H1 (cell line): ENCODE results near the gene CEP89. TPM values are rescaled to one million over a fixed set of nuclear protein-coding genes. Genes with fewer than 3 reads are reported as not detected.

ENCODE experiments used
- BCL11A ChIP-seq, 2 experiments: IDR thresholded peaks; one replicate each; pipeline ENCODE4 v1.6.1; 2011; ENCODE audit warnings: low read depth in 2 of 2, low read length in 2 of 2, mild to moderate bottlenecking in 2 of 2
- CHD7 ChIP-seq: fragments of 300-600 bp; sonication (generic); IDR thresholded peaks from 2 replicates; pipeline ENCODE4 v1.7.1; 2012; ENCODE audit warnings: low read length, moderate library complexity, mild to moderate bottlenecking, inconsistent platforms; ENCODE audit not compliant: insufficient replicate concordance
- PHF8 ChIP-seq: fragments of 200-600 bp; sonication (generic); conservative IDR thresholded peaks from 2 replicates; pipeline ENCODE4 v1.7.1; 2012; ENCODE audit warnings: low read depth, mild to moderate bottlenecking, inconsistent platforms, low read length, moderate library complexity
- SRF ChIP-seq: IDR thresholded peaks from 2 replicates; pipeline ENCODE4 v1.6.1; 2011; ENCODE audit warnings: mild to moderate bottlenecking, low read depth, low read length, moderate library complexity
- ZNF274 ChIP-seq: IDR thresholded peaks from 2 replicates; pipeline ENCODE4 v1.7.0; 2012; ENCODE audit warnings: low read length, borderline replicate concordance; ENCODE audit errors: extremely low read depth
- polyA plus RNA-seq, 7 experiments: library from polyadenylated mRNA; depleted of rRNA in 3 of 7; stranded (reverse) in 5 of 7; unstranded in 2 of 7; fragments of >200 nt in 5 of 7; fragments of 200-250 nt in 2 of 7; gene quantifications; 1 replicate in 5 of 7; 2 replicates in 1 of 7; 4 replicates in 1 of 7; pipeline versions ENCODE4 v1.2.1 to v1.2.3, GENCODE V29; 2011 to 2013; ENCODE audit warnings: missing spikeins in 2 of 7, mixed read lengths in 2 of 7
- total RNA-seq: library from RNA; stranded (reverse); fragmentation: NEBNext Ultra II Directional; extraction: Animal tissue kit (Norgen Biotek cat#: 25700); gene quantifications from 2 replicates; pipeline ENCODE4 v1.2.1, GENCODE V29; 2021

The CEP89 gene
- total and polyA plus RNA-seq, 2 of the 8 experiments (the other 6 are each of a cell fraction or from before 2014, with no cell fraction given), result 23.0 to 23.6 TPM

- TF ChIP-seq CHD7, result no peak
- no peak for TF ChIP-seq SRF
- TF ChIP-seq PHF8, result no peak
- no peak for TF ChIP-seq BCL11A (IDR thresholded peaks at IDR 0.05; ENCODE audit: low read depth in 2 of 2, low read length in 2 of 2)
- TF ChIP-seq ZNF274, result no peak
These were observed 41.2 kb downstream of the CEP89 start (continued) for GRCh38 chr19:32930567-32930966.
